Ovary (tissue), 9 donors: ENCODE data around the gene TAAR8. TPM values are rescaled to one million over a fixed set of nuclear protein-coding genes. Genes with fewer than 3 reads are reported as not detected.

Experiments
- DNase-seq, 5 donors: peaks; one replicate each; pipeline ENCODE4 v3.0.0-alpha.2; 2019 to 2020
- H3K27ac ChIP-seq, 2 donors: fragments of 200-600 bp; one replicate each; pipeline versions ENCODE4 v1.5.1 to v1.8.0; 2019 to 2022
- H3K27me3 ChIP-seq: fragments of 200-600 bp; one replicate; pipeline ENCODE4 v1.8.0; 2022
- H3K36me3 ChIP-seq: fragments of 200-600 bp; sonication (generic); one replicate; pipeline ENCODE4 v1.5.1; 2019
- H3K4me1 ChIP-seq: one replicate; pipeline ENCODE4 v1.8.1; 2013; ENCODE audit warnings: mild to moderate bottlenecking, moderate library complexity; ENCODE audit not compliant: insufficient read depth
- H3K4me3 ChIP-seq: fragments of 200-600 bp; sonication (generic); one replicate; pipeline ENCODE4 v1.5.1; 2017
- H3K9me3 ChIP-seq, 2 donors: fragments of 200-600 bp in 1 of 2; sonication (generic) in 1 of 2; one replicate each; pipeline versions ENCODE4 v1.5.1 to v1.8.1; 2013 to 2019; ENCODE audit warnings: mild to moderate bottlenecking in 1 of 2, moderate library complexity in 1 of 2
- EP300 ChIP-seq: sonication (generic); formaldehyde crosslinking; IDR thresholded peaks from one replicate; pipeline ENCODE4 v1.6.1; 2017; ENCODE audit warnings: antibody characterized with exemption
- POLR2A ChIP-seq: fragments of 450-650 bp; IDR thresholded peaks from one replicate; pipeline ENCODE4 v1.6.1; 2017; ENCODE audit warnings: antibody characterized with exemption, mild to moderate bottlenecking, moderate library complexity
- WGBS, 3 donors: extraction: QIAGEN DNeasy Blood & Tissue Kit in 1 of 3; methylation state at CpG; one replicate each; pipeline versions ENCODE4 v1.1.5 to v1.1.7; 2013 to 2017; 5-methylcytosine and 5-hydroxymethylcytosine counted together
- intact Hi-C, 4 donors: fragments of 100-400 bp; cut with DNase I; formaldehyde crosslinking; loops; one replicate each; pipeline versions ENCODE4 v1.11.0 to v1.15.1; 2022 to 2023
- polyA plus RNA-seq, 2 donors: library from polyadenylated mRNA; stranded (reverse); fragments of 200-250 nt in 1 of 2; fragments of 350-450 nt in 1 of 2; fragmentation: Illumina TruSeq in 1 of 2; extraction: RNeasy Lipid Tissue Mini Kit (QIAGEN cat#74804) in 1 of 2; gene quantifications; one replicate each; pipeline ENCODE4 v1.2.3, GENCODE V29; 2013 to 2014
- total RNA-seq, 7 donors: library from RNA; depleted of rRNA in 2 of 7; stranded (reverse); fragments of >200 nt in 2 of 7; fragmentation: NEBNext Ultra II Directional in 3 of 7; extraction: Animal tissue kit (Norgen Biotek cat#: 25700) in 3 of 7; gene quantifications; one replicate each; pipeline versions ENCODE4 v1.1.0 to v1.2.4, GENCODE V29; 2016 to 2023
- TF ChIP-seq, protein P1 (sequence below), 3 donors: fragments of 450-650 bp in 2 of 3; fragments of 200-600 bp in 1 of 3; IDR thresholded peaks; one replicate each; pipeline versions ENCODE4 v1.5.1 to v1.8.0; 2016 to 2022; ENCODE audit warnings: antibody characterized with exemption in 3 of 3, mild to moderate bottlenecking in 1 of 3
- donor health status: DM: no; HTN: no; CAD: no; lungs with moderate emphysema.
- donor health status: DM: no; HTN: no; CAD: no.
- donor health status: Bipolar disorder and iron deficiency.
- donor health status: DM: yes; HTN: yes; CAD: no.
- donor health status: DM: no; HTN: no; CAD: no.
- donor health status: DM: yes; HTN: yes; CAD: no.

TAAR8 gene
- total and polyA plus RNA-seq, 9 donors = not detected

DNA sequence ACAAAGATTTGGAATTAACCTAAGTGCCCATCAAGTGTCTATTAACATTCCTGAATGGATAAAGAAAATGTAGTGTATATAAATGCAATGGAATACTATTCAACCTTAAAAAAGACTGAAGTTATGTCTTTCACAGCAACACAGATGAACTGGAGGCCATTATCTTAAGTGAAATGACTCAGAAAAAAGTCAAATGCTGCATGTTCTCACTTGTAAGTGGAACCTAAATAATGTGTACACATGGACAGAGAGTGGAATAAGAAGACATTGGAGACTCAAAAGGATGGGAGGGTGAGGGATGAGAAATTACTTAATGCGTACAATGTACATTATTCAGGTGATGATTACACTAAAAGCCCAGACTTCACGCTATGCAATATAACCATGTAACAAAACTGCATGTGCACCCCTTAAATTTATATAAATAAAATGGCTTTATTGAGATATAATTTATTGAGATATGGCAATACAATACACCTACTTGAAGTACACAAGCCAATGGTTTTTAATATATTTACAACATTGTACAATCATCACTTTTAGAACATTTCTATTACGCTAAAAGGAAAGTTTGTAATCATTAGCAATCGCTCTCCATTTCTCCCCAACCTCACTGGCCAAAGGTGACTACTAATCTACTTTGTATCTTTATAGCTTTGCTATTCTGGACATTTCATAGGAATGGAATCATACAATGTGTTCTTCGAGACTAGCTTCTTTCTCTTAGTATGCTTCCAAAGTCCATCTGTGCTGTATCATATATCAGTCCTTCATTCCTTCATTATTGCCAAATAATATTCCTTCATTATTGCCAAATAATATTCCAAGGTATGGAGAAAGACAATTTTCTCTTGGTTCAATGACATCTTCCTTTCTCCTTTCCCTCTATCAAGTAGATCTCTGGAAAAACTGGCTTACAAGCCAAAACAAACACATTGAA lies 45.3 kb upstream of the TAAR8 start:
- intact Hi-C loops = no loop called here
- Histone ChIP-seq H3K36me3 (no peaks in the 10 kb centered on the region), H3K4me1 (peaks cover 13% of the 10 kb centered on the region), H3K9me3 (no peaks in the 10 kb centered on the region), H3K27ac (no peak overlapping the region), H3K27me3 (no peaks in the 10 kb centered on the region), H3K4me3 (no peak overlapping the region)
- DNase-seq = no peak
- WGBS, 3 donors = 95 to 98% (median 98%) methylated on average over 5 of the region's 5 CpGs
- TF ChIP-seq, protein P1, sequence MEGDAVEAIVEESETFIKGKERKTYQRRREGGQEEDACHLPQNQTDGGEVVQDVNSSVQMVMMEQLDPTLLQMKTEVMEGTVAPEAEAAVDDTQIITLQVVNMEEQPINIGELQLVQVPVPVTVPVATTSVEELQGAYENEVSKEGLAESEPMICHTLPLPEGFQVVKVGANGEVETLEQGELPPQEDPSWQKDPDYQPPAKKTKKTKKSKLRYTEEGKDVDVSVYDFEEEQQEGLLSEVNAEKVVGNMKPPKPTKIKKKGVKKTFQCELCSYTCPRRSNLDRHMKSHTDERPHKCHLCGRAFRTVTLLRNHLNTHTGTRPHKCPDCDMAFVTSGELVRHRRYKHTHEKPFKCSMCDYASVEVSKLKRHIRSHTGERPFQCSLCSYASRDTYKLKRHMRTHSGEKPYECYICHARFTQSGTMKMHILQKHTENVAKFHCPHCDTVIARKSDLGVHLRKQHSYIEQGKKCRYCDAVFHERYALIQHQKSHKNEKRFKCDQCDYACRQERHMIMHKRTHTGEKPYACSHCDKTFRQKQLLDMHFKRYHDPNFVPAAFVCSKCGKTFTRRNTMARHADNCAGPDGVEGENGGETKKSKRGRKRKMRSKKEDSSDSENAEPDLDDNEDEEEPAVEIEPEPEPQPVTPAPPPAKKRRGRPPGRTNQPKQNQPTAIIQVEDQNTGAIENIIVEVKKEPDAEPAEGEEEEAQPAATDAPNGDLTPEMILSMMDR (IDR thresholded peaks at IDR 0.05) = no peak
- no peak for TF ChIP-seq EP300
- no peak for TF ChIP-seq POLR2A

- 27 to 39% (median 36%) methylated on average over 4 of the region's 4 CpGs for WGBS, 3 donors
Observed at GRCh38 chr6:132511210-132511830, 41.2 kb upstream of the TAAR8 start.

DNA sequence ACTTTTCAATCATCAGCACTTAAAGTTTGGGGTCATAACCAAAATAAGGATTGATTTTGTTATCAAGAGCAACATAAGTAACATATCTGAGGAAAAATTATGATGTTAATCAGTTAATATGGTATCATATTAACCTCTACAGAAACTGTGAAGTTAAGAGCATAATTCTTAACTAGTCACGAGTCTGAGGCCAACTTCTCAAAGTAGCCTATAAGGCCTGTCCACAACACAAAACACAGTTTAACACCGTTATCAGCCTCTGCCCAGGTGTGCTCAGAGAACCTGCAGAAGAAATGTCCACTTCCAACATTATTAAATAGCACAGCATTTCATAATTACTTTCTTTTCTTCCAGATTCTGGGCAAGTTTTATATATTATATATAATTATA lies 40.6 kb upstream of the TAAR8 start:
- Histone ChIP-seq H3K4me3 (peak overlapping the region; percentile 72), H3K27ac (no peak overlapping the region), H3K36me3 (no peaks in the 10 kb centered on the region), H3K27me3 (no peaks in the 10 kb centered on the region), H3K4me1 (peaks cover 5% of the 10 kb centered on the region), H3K9me3 (no peaks in the 10 kb centered on the region)
- TF ChIP-seq POLR2A = no peak
- TF ChIP-seq, protein P1 (IDR thresholded peaks at IDR 0.05) = no peak
- TF ChIP-seq EP300 = no peak
- intact Hi-C loops = no loop called here
- DNase-seq = no peak
- 18 to 31% (median 22%) methylated on average over 2 of the region's 2 CpGs for WGBS, 3 donors

More at GRCh38 chr6:132511210-132511830, 41.2 kb upstream of the TAAR8 start:
- TF ChIP-seq, protein P1 (IDR thresholded peaks at IDR 0.05) = no peak
- TF ChIP-seq POLR2A (no peak), EP300 (no peak)
- intact Hi-C loops = no loop called here
- H3K27ac ChIP-seq = no peak overlapping the region
- no peaks in the 10 kb centered on the region for H3K27me3 ChIP-seq
- H3K36me3 ChIP-seq = no peaks in the 10 kb centered on the region
- H3K4me1 ChIP-seq = peaks cover 5% of the 10 kb centered on the region
- DNase-seq = peak in 1 of 5 donors; percentile 12
- peak overlapping the region; percentile 72 for H3K4me3 ChIP-seq
- no peaks in the 10 kb centered on the region for H3K9me3 ChIP-seq

DNA sequence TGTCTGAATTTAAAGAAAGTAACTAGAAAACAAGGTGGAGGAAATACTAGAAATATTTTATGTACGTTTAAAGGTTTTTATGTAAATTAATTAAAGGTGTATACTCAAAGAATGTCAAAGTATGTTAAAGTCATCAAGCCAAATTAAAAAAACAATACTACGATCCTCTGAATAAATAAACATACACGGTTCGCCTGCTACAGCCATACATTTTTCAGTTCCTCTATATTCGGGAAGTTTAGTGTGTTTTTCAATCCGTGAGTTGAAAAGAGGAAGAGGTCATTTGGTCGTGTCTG lies 40.2 kb upstream of the TAAR8 start:
- peaks cover 5% of the 10 kb centered on the region for H3K4me1 ChIP-seq
- peak overlapping the region in 1 of 2 donors; percentile 78 for H3K27ac ChIP-seq
- intact Hi-C loops = no loop called here
- H3K27me3 ChIP-seq = no peaks in the 10 kb centered on the region
- H3K4me3 ChIP-seq = peak overlapping the region; percentile 72
- H3K9me3 ChIP-seq = no peaks in the 10 kb centered on the region
- TF ChIP-seq EP300 = no peak
- no peak for TF ChIP-seq POLR2A
- TF ChIP-seq, protein P1 (IDR thresholded peaks at IDR 0.05) = no peak
- WGBS, 3 donors = 1% methylated on average over 7 of the region's 7 CpGs
- H3K36me3 ChIP-seq = no peaks in the 10 kb centered on the region
- no peak for DNase-seq
